Neural cell (in vitro differentiated cells): Measurements from ENCODE around the gene VDAC1. TPM values are rescaled to one million over a fixed set of nuclear protein-coding genes. Genes with fewer than 3 reads are reported as not detected.

Source experiments
- H2AFZ ChIP-seq: fragments of 200-600, 300-800 bp; sonication (generic), shearing (Covaris generic); 2 replicates; pipeline ENCODE4 v1.6.0; 2014; ENCODE audit warnings: low read depth, mild to moderate bottlenecking, antibody characterized with exemption, low read length, moderate library complexity
- H3F3A ChIP-seq: fragments of 200-600 bp; shearing (Covaris generic); 2 replicates; pipeline ENCODE4 v1.6.1; 2016; ENCODE audit warnings: mild to moderate bottlenecking, moderate library complexity, mixed read lengths, antibody characterized with exemption, low read length; ENCODE audit not compliant: insufficient read depth, poor library complexity, severe bottlenecking
- H3K27ac ChIP-seq: fragments of 200-600, 300-800 bp; sonication (generic), shearing (Covaris generic); 2 replicates; pipeline ENCODE4 v1.5.1; 2014; ENCODE audit warnings: mild to moderate bottlenecking, low read length, moderate library complexity
- H3K27me3 ChIP-seq: fragments of 300-800, 200-600 bp; sonication (generic), shearing (Covaris generic); 2 replicates; pipeline ENCODE4 v1.6.0; 2014; ENCODE audit warnings: mild to moderate bottlenecking, low read depth, low read length, moderate library complexity; ENCODE audit not compliant: insufficient read depth
- H3K36me3 ChIP-seq: fragments of 300-800, 200-600 bp; sonication (generic), shearing (Covaris generic); 2 replicates; pipeline ENCODE4 v1.5.1; 2014; ENCODE audit warnings: mild to moderate bottlenecking, antibody characterized with exemption, low read length, moderate library complexity; ENCODE audit not compliant: insufficient read depth
- H3K4me2 ChIP-seq: fragments of 300-800, 200-600 bp; sonication (generic), shearing (Covaris generic); 2 replicates; pipeline ENCODE4 v1.6.0; 2014; ENCODE audit warnings: mild to moderate bottlenecking, low read length
- H3K4me3 ChIP-seq: fragments of 300-800, 200-600 bp; sonication (generic), shearing (Covaris generic); 2 replicates; pipeline ENCODE4 v1.5.1; 2014; ENCODE audit warnings: mild to moderate bottlenecking, low read length, moderate library complexity
- H3K79me2 ChIP-seq: fragments of 200-600 bp; shearing (Covaris generic); replicated peaks from 2 replicates; pipeline ENCODE4 v1.6.0; 2014; ENCODE audit warnings: mild to moderate bottlenecking, low read length, moderate library complexity; ENCODE audit not compliant: insufficient read depth
- H3K9ac ChIP-seq: fragments of 300-800, 200-600 bp; sonication (generic), shearing (Covaris generic); 2 replicates; pipeline ENCODE4 v1.6.1; 2016; ENCODE audit warnings: mild to moderate bottlenecking, low read length, mixed read lengths
- H3K9me2 ChIP-seq: fragments of 200-600 bp; shearing (Covaris generic); 2 replicates; pipeline ENCODE4 v1.6.1; 2016; ENCODE audit warnings: mild to moderate bottlenecking, low read length, mixed read lengths; ENCODE audit not compliant: insufficient read depth
- H3K9me3 ChIP-seq: fragments of 200-600, 300-800 bp; sonication (generic), shearing (Covaris generic); 2 replicates; pipeline ENCODE4 v1.6.1; 2016; ENCODE audit warnings: mild to moderate bottlenecking, mixed run types, low read length, moderate library complexity, mixed read lengths
- H4K20me1 ChIP-seq: fragments of 200-600 bp; shearing (Covaris generic); 2 replicates; pipeline ENCODE4 v1.6.1; 2016; ENCODE audit warnings: mild to moderate bottlenecking, mixed run types; ENCODE audit not compliant: insufficient read depth
- CTCF ChIP-seq: fragments of 450-650 bp; IDR thresholded peaks from 2 replicates; pipeline ENCODE4 v1.5.1; 2014; ENCODE audit warnings: antibody characterized with exemption, mild to moderate bottlenecking, moderate library complexity; ENCODE audit not compliant: poor library complexity, severe bottlenecking
- EP300 ChIP-seq: fragments of 450-650 bp; conservative IDR thresholded peaks from 2 replicates; pipeline ENCODE4 v1.6.1; 2014; ENCODE audit warnings: antibody characterized with exemption, mild to moderate bottlenecking, moderate library complexity; ENCODE audit not compliant: poor library complexity, severe bottlenecking
- EZH2 ChIP-seq: fragments of 200-600, 300-800 bp; shearing (Covaris generic), sonication (generic); IDR thresholded peaks from 2 replicates; pipeline ENCODE4 v1.6.1; 2014; ENCODE audit warnings: antibody characterized with exemption, low read length, borderline replicate concordance, mild to moderate bottlenecking; ENCODE audit not compliant: insufficient read depth, poor library complexity, severe bottlenecking
- MXI1 ChIP-seq: fragments of 450-650 bp; conservative IDR thresholded peaks from 2 replicates; pipeline ENCODE4 v1.6.1; 2014; ENCODE audit warnings: antibody characterized with exemption, mild to moderate bottlenecking; ENCODE audit not compliant: poor library complexity, severe bottlenecking
- POLR2AphosphoS5 ChIP-seq: IDR thresholded peaks from 2 replicates; pipeline ENCODE4 v1.6.1; 2012
- RAD21 ChIP-seq: fragments of 450-650 bp; conservative IDR thresholded peaks from 2 replicates; pipeline ENCODE4 v1.6.1; 2014; ENCODE audit warnings: antibody characterized with exemption, mild to moderate bottlenecking, moderate library complexity
- REST ChIP-seq: IDR thresholded peaks from 2 replicates; pipeline ENCODE4 v1.6.1; 2012; ENCODE audit warnings: borderline replicate concordance
- SMC3 ChIP-seq: fragments of 450-650 bp; conservative IDR thresholded peaks from 2 replicates; pipeline ENCODE4 v1.6.1; 2014; ENCODE audit warnings: antibody characterized with exemption, mild to moderate bottlenecking, moderate library complexity; ENCODE audit not compliant: poor library complexity
- TAF1 ChIP-seq: IDR thresholded peaks from 2 replicates; pipeline ENCODE4 v1.6.1; 2012; ENCODE audit warnings: low read depth
- polyA plus RNA-seq: library from polyadenylated mRNA; depleted of rRNA; stranded (reverse); fragments of >200 nt; gene quantifications from 2 replicates; pipeline ENCODE4 v1.2.3, GENCODE V29; 2014

The VDAC1 gene
- polyA plus RNA-seq, 1 donor from 2014 or later, result 307 TPM

- H4K20me1 ChIP-seq, result no peaks in the 10 kb centered on the region
- no peaks in the 10 kb centered on the region for H3K9me3 ChIP-seq
- H3K4me2 ChIP-seq, result no peak overlapping the region
- no peak for TF ChIP-seq EP300
- TF ChIP-seq MXI1, result no peak
- no peak overlapping the region for H3K9ac ChIP-seq
- no peaks in the 10 kb centered on the region for H3K9me2 ChIP-seq
- H3K4me3 ChIP-seq, result no peak overlapping the region
- H3F3A ChIP-seq, result no peaks in the 10 kb centered on the region
- no peak overlapping the region for H3K27ac ChIP-seq
- H3K27me3 ChIP-seq, result no peaks in the 10 kb centered on the region
- no peaks in the 10 kb centered on the region for H3K79me2 ChIP-seq
- H3K36me3 ChIP-seq, result no peaks in the 10 kb centered on the region
- H2AFZ ChIP-seq, result no peak overlapping the region
Observed at GRCh38 chr5:134020188-134020587, 15.4 kb upstream of the VDAC1 start.

- Histone ChIP-seq H3F3A (no peaks in the 10 kb centered on the region), H3K27me3 (no peaks in the 10 kb centered on the region), H3K36me3 (no peaks in the 10 kb centered on the region), H3K4me2 (no peak overlapping the region), H4K20me1 (no peaks in the 10 kb centered on the region), H3K9me2 (no peaks in the 10 kb centered on the region), H3K9ac (no peak overlapping the region), H3K9me3 (no peaks in the 10 kb centered on the region), H3K79me2 (no peaks in the 10 kb centered on the region), H3K27ac (no peak overlapping the region), H3K4me3 (no peak overlapping the region), H2AFZ (no peak overlapping the region)
- no peak for TF ChIP-seq RAD21
- TF ChIP-seq EP300, result no peak
- TF ChIP-seq SMC3, result no peak
- TF ChIP-seq POLR2AphosphoS5, result no peak
- TF ChIP-seq MXI1, result no peak
- no peak for TF ChIP-seq TAF1
- no peak for TF ChIP-seq EZH2
- no peak for TF ChIP-seq REST
- TF ChIP-seq CTCF, result no peak
Observed at GRCh38 chr5:134019636-134020035, 14.9 kb upstream of the VDAC1 start.

- Histone ChIP-seq H3K27me3 (no peaks in the 10 kb centered on the region), H3K27ac (no peak overlapping the region), H3K9me3 (no peaks in the 10 kb centered on the region), H4K20me1 (no peaks in the 10 kb centered on the region), H3K79me2 (no peaks in the 10 kb centered on the region), H3F3A (no peaks in the 10 kb centered on the region), H3K4me3 (no peak overlapping the region), H3K36me3 (no peaks in the 10 kb centered on the region), H3K9me2 (no peaks in the 10 kb centered on the region), H2AFZ (no peak overlapping the region), H3K4me2 (no peak overlapping the region), H3K9ac (no peak overlapping the region)
- TF ChIP-seq POLR2AphosphoS5, result no peak
- no peak for TF ChIP-seq REST
- TF ChIP-seq SMC3, result no peak
- TF ChIP-seq EP300, result no peak
- TF ChIP-seq MXI1, result no peak
- no peak for TF ChIP-seq CTCF
- no peak for TF ChIP-seq RAD21
- TF ChIP-seq TAF1, result no peak
- TF ChIP-seq EZH2, result no peak
Observed at GRCh38 chr5:134018986-134019316, 14.2 kb upstream of the VDAC1 start.
